K562 (cell line): ENCODE results near the gene HSD11B1. TPM values are rescaled to one million over a fixed set of nuclear protein-coding genes. Genes with fewer than 3 reads are reported as not detected.
A peak's percentile ranks its signal among the peaks of the same experiment; 100 is the strongest.

Experiments used
- CEBPB ChIP-seq: fragments of 450-650 bp; IDR thresholded peaks from 2 replicates; pipeline ENCODE4 v1.6.1; 2016; ENCODE audit warnings: missing genetic modification characterization, missing compliant biosample characterization
- CTCF ChIP-seq, 3 experiments: IDR thresholded peaks in 2 of 3; conservative IDR thresholded peaks in 1 of 3; 2 replicates each; pipeline ENCODE4 v1.5.1; 2011 to 2012; ENCODE audit warnings: low read length in 3 of 3, mild to moderate bottlenecking in 3 of 3, control low read depth in 2 of 3, improper control_type of control experiment in 1 of 3, inconsistent platforms in 1 of 3, low read depth in 1 of 3, mixed read lengths in 1 of 3, moderate library complexity in 1 of 3; ENCODE audit not compliant: insufficient read depth in 2 of 3
- FIP1L1 ChIP-seq: fragments of 200-400 bp; formaldehyde crosslinking; IDR thresholded peaks from 2 replicates; pipeline ENCODE4 v1.6.1; 2018; ENCODE audit warnings: mild to moderate bottlenecking, low read depth, low read length; ENCODE audit not compliant: poor library complexity, severe bottlenecking
- GATA2 ChIP-seq: sonication (generic); formaldehyde crosslinking; IDR thresholded peaks from 2 replicates; pipeline ENCODE4 v1.4.0; 2020; ENCODE audit warnings: mild to moderate bottlenecking, missing genetic modification reagents
- MCM7 ChIP-seq, 2 experiments: fragments of 450-650 bp; IDR thresholded peaks; 2 replicates each; pipeline ENCODE4 v1.6.1; 2016 to 2018
- NBN ChIP-seq: fragments of 450-650 bp; IDR thresholded peaks from 2 replicates; pipeline ENCODE4 v1.6.1; 2016; ENCODE audit warnings: low read depth, mild to moderate bottlenecking
- NFIX ChIP-seq: fragments of 250-450 bp; sonication (Bioruptor Pico); IDR thresholded peaks from 2 replicates; pipeline ENCODE4 v1.4.0; 2020; ENCODE audit warnings: low read depth, mild to moderate bottlenecking, moderate library complexity
- RAD51 ChIP-seq: fragments of 450-650 bp; IDR thresholded peaks from 2 replicates; pipeline ENCODE4 v1.7.1; 2016; ENCODE audit warnings: low read depth, mild to moderate bottlenecking, borderline replicate concordance
- RBM39 ChIP-seq: fragments of 200-400 bp; formaldehyde crosslinking; optimal IDR thresholded peaks from 2 replicates; pipeline ENCODE3; 2018; ENCODE audit warnings: low read depth, low read length
- SMC3 ChIP-seq: conservative IDR thresholded peaks from 2 replicates; pipeline ENCODE4 v1.6.1; 2011; ENCODE audit warnings: low read depth, low read length, improper control_type of control experiment; ENCODE audit not compliant: insufficient read depth
- TGIF2 ChIP-seq: sonication (generic); formaldehyde crosslinking; IDR thresholded peaks from 2 replicates; pipeline ENCODE4 v1.8.1; 2022; ENCODE audit warnings: mild to moderate bottlenecking, missing genetic modification reagents, moderate library complexity
- ZMIZ1 ChIP-seq, 2 experiments: fragments of 150-350 bp in 1 of 2; IDR thresholded peaks; 2 replicates each; pipeline ENCODE4 v1.6.1; 2012 to 2016; ENCODE audit warnings: low read depth in 2 of 2, low read length in 2 of 2, mild to moderate bottlenecking in 1 of 2, moderate library complexity in 1 of 2
- ZNF24 ChIP-seq: fragments of 450-650 bp; IDR thresholded peaks from 2 replicates; pipeline ENCODE4 v1.6.1; 2016
- ZZZ3 ChIP-seq: fragments of 450-650 bp; IDR thresholded peaks from 2 replicates; pipeline ENCODE4 v1.6.1; 2016; ENCODE audit warnings: antibody characterized with exemption, mild to moderate bottlenecking, moderate library complexity
- polyA plus RNA-seq, 8 experiments: library from polyadenylated mRNA; depleted of rRNA in 4 of 8; stranded (reverse) in 5 of 8; unstranded in 3 of 8; fragments of >200 nt; fragmentation: Nextera tagmentation in 2 of 8; fragmentation: Illumina TruSeq in 1 of 8; extraction: Ambion mirVana in 2 of 8; extraction: Trizol in 1 of 8; gene quantifications; 2 replicates each; pipeline versions ENCODE4 v1.2.1 to v1.2.3, GENCODE V29; 2011 to 2014; ENCODE audit warnings: inconsistent platforms in 1 of 8, missing spikeins in 1 of 8
- total RNA-seq, 7 experiments: library from RNA; depleted of rRNA in 6 of 7; stranded (reverse); fragments of >200 nt in 6 of 7; fragmentation: Illumina TruSeq in 2 of 7; extraction: Trizol in 2 of 7; gene quantifications; 2 replicates each; pipeline versions ENCODE4 v1.2.1 to v1.2.3, GENCODE V29; 2011 to 2021; ENCODE audit warnings: low replicate concordance in 1 of 7
- TF ChIP-seq, protein P1 (sequence below), 2 experiments: fragments of 250-450 bp in 1 of 2; fragments of 450-650 bp in 1 of 2; sonication (Bioruptor Pico) in 1 of 2; IDR thresholded peaks; 2 replicates each; pipeline versions ENCODE4 v1.6.1 to v1.8.0; 2016 to 2021; ENCODE audit warnings: mild to moderate bottlenecking in 2 of 2, moderate library complexity in 2 of 2, missing compliant biosample characterization in 1 of 2, missing genetic modification characterization in 1 of 2
- TF ChIP-seq, protein P2 (sequence below): fragments of 450-650 bp; IDR thresholded peaks from 2 replicates; pipeline ENCODE4 v1.6.1; 2016; ENCODE audit warnings: antibody characterized with exemption

HSD11B1 gene
- total and polyA plus RNA-seq, 9 of the 15 experiments (the other 6 are each of a cell fraction or from before 2014, with no cell fraction given): 0.04 to 0.16 TPM; not detected in 7

DNA sequence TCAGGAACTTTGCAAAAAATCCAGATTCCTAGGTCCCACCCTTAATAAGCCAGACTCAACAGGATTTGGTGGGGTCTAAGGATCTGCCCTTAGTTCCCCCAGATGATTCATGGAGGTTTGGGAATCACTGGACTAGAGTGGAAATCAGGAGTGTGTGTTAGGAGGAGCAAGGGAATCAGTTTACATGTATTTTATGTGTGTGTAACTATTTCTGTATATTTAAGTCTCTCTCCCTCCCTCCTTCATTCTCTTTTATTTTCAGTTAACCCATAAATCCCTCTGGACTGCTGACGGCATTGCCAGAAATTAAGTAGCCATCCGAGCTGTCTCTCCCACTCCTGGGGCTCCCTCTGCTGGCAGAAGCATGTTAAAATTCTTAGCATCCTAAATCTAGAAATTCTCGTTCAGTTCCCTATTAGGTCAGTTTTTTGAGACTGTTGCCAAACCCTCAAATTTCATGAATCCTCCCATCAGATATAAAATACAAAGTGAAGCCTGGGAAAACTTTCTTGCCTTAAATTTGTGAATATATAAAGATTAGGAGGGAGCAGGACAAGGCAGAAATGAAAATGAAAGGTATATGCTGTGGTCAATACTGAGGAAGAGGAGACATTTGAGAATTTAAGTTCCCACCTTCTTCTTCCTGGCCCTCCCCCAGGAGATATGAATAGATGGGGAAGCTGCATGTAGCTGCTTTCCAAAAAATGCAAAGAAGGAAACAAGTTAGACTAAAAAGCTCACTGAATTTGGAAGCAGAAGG is 11.7 kb upstream of the HSD11B1 start (continued):
- TF ChIP-seq SMC3 (peak; percentile 98), ZNF24 (peak; percentile 52; the same call in 1 of the 2 replicates), CEBPB (no peak), MCM7 (IDR thresholded peaks at IDR 0.05) (no peak), NBN (0 out of 2 replicates have a peak, but pooled peaks have one; percentile 31), FIP1L1 (no peak), RAD51 (0 out of 2 replicates have a peak, but pooled peaks have one; percentile 13), GATA2 (CRISPR knock-in tag) (no peak), RBM39 (no peak), ZZZ3 (no peak), NFIX (CRISPR knock-in tag) (no peak), ZMIZ1 (IDR thresholded peaks at IDR 0.05; ENCODE audit: low read depth in 2 of 2, low read length in 2 of 2) (no peak), TGIF2 (CRISPR knock-in tag) (no peak), CTCF (IDR thresholded peaks at IDR 0.05 in 2 of 3, conservative IDR thresholded peaks at IDR 0.05 in 1 of 3; ENCODE audit: insufficient read depth in 2 of 3, low read depth in 1 of 3, low read length in 3 of 3) (peak; percentile 86 to 99 (median 90))
- TF ChIP-seq, protein P1, sequence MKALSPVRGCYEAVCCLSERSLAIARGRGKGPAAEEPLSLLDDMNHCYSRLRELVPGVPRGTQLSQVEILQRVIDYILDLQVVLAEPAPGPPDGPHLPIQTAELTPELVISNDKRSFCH (CRISPR knock-in tag; IDR thresholded peaks at IDR 0.05): no peak
- TF ChIP-seq, protein P1 (tag; IDR thresholded peaks at IDR 0.05): no peak
- TF ChIP-seq, protein P2, sequence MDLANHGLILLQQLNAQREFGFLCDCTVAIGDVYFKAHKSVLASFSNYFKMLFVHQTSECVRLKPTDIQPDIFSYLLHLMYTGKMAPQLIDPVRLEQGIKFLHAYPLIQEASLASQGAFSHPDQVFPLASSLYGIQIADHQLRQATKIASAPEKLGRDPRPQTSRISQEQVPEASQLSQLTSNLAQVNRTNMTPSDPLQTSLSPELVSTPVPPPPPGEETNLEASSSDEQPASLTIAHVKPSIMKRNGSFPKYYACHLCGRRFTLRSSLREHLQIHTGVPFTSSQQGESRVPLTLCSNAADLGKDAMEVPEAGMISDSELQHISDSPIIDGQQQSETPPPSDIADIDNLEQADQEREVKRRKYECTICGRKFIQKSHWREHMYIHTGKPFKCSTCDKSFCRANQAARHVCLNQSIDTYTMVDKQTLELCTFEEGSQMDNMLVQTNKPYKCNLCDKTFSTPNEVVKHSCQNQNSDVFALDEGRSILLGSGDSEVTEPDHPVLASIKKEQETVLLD: no peak
